ENCODE measurements around the gene RYR2. TPM values are rescaled to one million over a fixed set of nuclear protein-coding genes. Genes with fewer than 3 reads are reported as not detected.
A peak's percentile ranks its signal among the peaks of the same experiment; 100 is the strongest.

The RYR2 gene
- total RNA-seq, 1 donor from 2014 or later: 0.19 TPM

- Mint-ChIP-seq H3K36me3 (ENCODE audit: insufficient read depth) (no peaks in the 10 kb centered on the region), H3K4me1 (ENCODE audit: low read depth) (no peaks in the 10 kb centered on the region), H3K27me3 (no peaks in the 10 kb centered on the region), H3K9me3 (ENCODE audit: low read depth) (peaks cover 3% of the 10 kb centered on the region), H3K4me3 (ENCODE audit: low read depth) (no peak overlapping the region), H3K27ac (no peak overlapping the region)
- DNase-seq (ENCODE audit: low spot score, unreplicated experiment): no peak
- TF ChIP-seq, protein P1, sequence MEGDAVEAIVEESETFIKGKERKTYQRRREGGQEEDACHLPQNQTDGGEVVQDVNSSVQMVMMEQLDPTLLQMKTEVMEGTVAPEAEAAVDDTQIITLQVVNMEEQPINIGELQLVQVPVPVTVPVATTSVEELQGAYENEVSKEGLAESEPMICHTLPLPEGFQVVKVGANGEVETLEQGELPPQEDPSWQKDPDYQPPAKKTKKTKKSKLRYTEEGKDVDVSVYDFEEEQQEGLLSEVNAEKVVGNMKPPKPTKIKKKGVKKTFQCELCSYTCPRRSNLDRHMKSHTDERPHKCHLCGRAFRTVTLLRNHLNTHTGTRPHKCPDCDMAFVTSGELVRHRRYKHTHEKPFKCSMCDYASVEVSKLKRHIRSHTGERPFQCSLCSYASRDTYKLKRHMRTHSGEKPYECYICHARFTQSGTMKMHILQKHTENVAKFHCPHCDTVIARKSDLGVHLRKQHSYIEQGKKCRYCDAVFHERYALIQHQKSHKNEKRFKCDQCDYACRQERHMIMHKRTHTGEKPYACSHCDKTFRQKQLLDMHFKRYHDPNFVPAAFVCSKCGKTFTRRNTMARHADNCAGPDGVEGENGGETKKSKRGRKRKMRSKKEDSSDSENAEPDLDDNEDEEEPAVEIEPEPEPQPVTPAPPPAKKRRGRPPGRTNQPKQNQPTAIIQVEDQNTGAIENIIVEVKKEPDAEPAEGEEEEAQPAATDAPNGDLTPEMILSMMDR (IDR thresholded peaks at IDR 0.05; ENCODE audit: unreplicated experiment): no peak
Observed at GRCh38 chr1:237467320-237467719, 425.3 kb downstream of the RYR2 start.

DNA sequence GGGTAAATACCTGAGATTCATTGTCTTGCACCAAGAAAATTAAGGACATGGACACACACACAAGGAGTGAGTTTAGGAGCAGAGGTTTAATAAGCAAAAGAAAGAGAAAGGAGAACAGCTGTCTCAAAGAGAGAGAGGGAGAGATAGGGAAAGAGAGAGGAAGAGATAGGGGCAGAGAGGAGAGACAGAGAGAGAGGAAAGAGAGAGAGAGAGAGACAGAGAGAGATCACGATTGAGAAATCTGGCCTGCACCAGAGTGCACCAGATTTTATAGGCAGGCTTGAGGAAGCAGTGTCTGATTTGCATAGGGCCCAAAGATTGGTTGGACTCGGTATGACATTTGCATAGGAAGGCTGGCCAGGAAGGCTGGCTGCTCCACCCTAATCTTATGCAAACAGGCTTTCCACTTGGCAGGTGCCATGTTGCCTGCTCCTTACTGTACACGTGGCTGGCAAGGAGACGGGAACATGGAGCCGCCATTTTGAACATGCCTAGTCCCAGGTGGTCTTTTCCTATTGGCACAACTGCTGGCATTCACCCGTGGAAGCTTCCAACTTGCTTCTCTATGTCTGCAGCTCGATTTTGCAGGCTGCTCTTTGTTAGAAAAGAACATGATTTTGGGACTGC, 428.8 kb downstream of the RYR2 start:
- TF ChIP-seq, protein P1 (IDR thresholded peaks at IDR 0.05; ENCODE audit: unreplicated experiment): no peak
- no peak overlapping the region for H3K4me3 Mint-ChIP-seq (ENCODE audit: low read depth)
- H3K27ac Mint-ChIP-seq: no peak overlapping the region
- no peak for DNase-seq (ENCODE audit: low spot score, unreplicated experiment)
- H3K27me3 Mint-ChIP-seq: no peaks in the 10 kb centered on the region
- no peaks in the 10 kb centered on the region for H3K4me1 Mint-ChIP-seq (ENCODE audit: low read depth)
- H3K9me3 Mint-ChIP-seq (ENCODE audit: low read depth): peaks cover 3% of the 10 kb centered on the region
- H3K36me3 Mint-ChIP-seq (ENCODE audit: insufficient read depth): no peaks in the 10 kb centered on the region

GRCh38 chr1:237471377-237471776, 429.4 kb downstream of the RYR2 start:
- Mint-ChIP-seq H3K27ac (no peak overlapping the region), H3K36me3 (ENCODE audit: insufficient read depth) (no peaks in the 10 kb centered on the region), H3K27me3 (no peaks in the 10 kb centered on the region), H3K9me3 (ENCODE audit: low read depth) (peaks cover 3% of the 10 kb centered on the region), H3K4me3 (ENCODE audit: low read depth) (no peak overlapping the region), H3K4me1 (ENCODE audit: low read depth) (no peaks in the 10 kb centered on the region)
- TF ChIP-seq, protein P1 (IDR thresholded peaks at IDR 0.05; ENCODE audit: unreplicated experiment): no peak
- no peak for DNase-seq (ENCODE audit: low spot score, unreplicated experiment)

- DNase-seq (ENCODE audit: low spot score, unreplicated experiment): no peak
- Mint-ChIP-seq H3K4me3 (ENCODE audit: low read depth) (no peak overlapping the region), H3K27me3 (no peaks in the 10 kb centered on the region), H3K27ac (no peak overlapping the region), H3K36me3 (ENCODE audit: insufficient read depth) (no peaks in the 10 kb centered on the region), H3K4me1 (ENCODE audit: low read depth) (no peaks in the 10 kb centered on the region), H3K9me3 (ENCODE audit: low read depth) (peaks cover 3% of the 10 kb centered on the region)
- TF ChIP-seq, protein P1 (IDR thresholded peaks at IDR 0.05; ENCODE audit: unreplicated experiment): no peak
Observed at GRCh38 chr1:237471956-237472355, 430.0 kb downstream of the RYR2 start.

- H3K27ac Mint-ChIP-seq: peak overlapping the region; percentile 6
Observed at GRCh38 chr1:237473854-237474253, 431.9 kb downstream of the RYR2 start.

More at GRCh38 chr1:237473854-237474253, 431.9 kb downstream of the RYR2 start:
- TF ChIP-seq, protein P1 (IDR thresholded peaks at IDR 0.05; ENCODE audit: unreplicated experiment): no peak
- DNase-seq (ENCODE audit: low spot score, unreplicated experiment): no peak
- no peaks in the 10 kb centered on the region for H3K36me3 Mint-ChIP-seq (ENCODE audit: insufficient read depth)
- H3K27me3 Mint-ChIP-seq: no peaks in the 10 kb centered on the region
- H3K9me3 Mint-ChIP-seq (ENCODE audit: low read depth): peaks cover 3% of the 10 kb centered on the region
- no peak overlapping the region for H3K4me3 Mint-ChIP-seq (ENCODE audit: low read depth)
- H3K4me1 Mint-ChIP-seq (ENCODE audit: low read depth): no peaks in the 10 kb centered on the region

All from progenitor cell of endocrine pancreas (in vitro differentiated cells).